HG03097 (cell line): ENCODE results near the gene OR4C6.

ENCODE experiments used
- ATAC-seq: cut with Tn5 transposase; IDR thresholded peaks from one replicate; pipeline ENCODE4 v1.9.1; 2021; ENCODE audit not compliant: unreplicated experiment, low FRiP score

Gene OR4C6

DNA sequence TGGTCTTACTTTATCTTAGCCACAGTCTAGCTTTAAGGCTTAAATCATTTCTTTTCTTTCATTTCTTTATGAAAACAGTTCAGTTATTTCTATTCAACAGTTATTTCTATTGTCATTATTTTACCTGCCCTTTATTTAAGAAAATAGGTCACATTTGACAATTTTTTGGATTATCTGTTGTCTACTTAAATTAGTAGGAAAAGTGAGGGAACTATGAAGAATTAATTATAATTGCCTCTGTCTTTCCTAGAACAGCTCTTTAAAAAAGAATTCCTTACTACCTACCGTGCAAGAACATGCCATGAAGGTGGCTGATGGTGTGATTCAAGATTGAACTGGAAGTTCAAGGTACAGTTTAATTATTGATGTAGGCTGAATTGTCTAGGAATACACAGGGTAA is at the start of gene OR4C6:
Gene OR4C6 (plus strand): TSS at position 301 of the 400 bp plus-strand sequence. CDS start 2,966 bp downstream, outside the sequence.
- no peak for ATAC-seq

DNA sequence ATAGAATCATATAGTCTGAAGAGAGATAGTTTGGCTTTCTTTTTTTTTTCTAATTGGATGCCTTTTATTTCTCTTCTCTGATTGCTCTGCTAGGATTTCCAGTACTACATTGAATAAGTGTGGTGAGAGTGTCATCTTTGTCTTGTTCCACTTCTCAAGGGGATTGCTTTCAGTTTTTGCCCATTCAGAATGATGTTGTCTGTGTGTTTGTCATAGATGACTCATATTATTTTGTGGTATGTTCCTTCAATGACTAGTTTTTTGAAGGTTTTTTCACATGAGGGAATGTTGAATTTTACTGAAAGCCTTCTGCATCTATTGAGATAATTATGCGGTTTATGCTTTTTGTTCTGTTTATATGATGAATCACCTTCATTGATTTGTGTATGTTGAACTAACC is 37.5 kb upstream of the OR4C6 start:
- no peak for ATAC-seq

DNA sequence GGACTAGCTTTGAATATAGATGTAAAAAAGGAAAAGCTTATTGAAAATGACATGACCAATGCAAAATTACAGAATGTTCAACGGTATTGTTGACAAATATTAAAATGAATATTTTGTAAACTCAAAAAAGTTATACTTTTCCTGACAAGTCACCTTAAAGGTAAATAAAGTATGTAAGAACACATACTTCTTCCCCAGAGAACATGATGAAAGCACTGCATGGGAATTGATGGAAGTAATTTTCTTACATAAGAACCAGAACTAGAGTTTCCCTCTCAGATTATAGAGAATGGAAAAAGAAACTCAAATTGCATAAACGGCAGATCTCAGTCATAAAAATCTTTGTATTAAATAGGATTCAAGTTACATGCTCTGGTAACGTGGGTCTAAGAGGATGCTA is 27.2 kb upstream of the OR4C6 start, which contains the start of gene OR4P4:
Gene OR4P4 (plus strand): TSS at position 301 of the 400 bp plus-strand sequence.
- no peak for ATAC-seq

DNA sequence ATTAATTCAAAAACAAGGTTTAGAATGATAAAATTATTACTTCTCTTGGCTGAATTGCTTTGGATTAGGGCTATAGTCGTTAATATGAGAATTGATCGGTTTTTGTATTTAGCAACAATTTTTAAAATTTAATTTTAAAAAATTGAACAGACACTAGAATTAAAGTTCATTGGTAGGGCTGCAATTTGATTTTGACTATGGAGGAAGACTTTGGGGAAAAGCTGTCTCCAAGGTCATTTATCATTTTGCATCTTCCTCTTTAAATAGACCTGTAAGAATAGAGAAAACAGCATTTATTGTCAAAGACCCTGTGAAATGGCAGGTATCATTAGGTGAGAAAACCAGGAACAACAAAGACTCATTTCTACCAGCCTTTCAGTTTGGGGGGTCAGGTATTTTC is 14.0 kb upstream of the OR4C6 start, which contains the start of gene OR4S2:
Gene OR4S2 (plus strand): TSS at position 301 of the 400 bp plus-strand sequence. CDS start 2,577 bp downstream, outside the sequence.
- ATAC-seq, result no peak

DNA sequence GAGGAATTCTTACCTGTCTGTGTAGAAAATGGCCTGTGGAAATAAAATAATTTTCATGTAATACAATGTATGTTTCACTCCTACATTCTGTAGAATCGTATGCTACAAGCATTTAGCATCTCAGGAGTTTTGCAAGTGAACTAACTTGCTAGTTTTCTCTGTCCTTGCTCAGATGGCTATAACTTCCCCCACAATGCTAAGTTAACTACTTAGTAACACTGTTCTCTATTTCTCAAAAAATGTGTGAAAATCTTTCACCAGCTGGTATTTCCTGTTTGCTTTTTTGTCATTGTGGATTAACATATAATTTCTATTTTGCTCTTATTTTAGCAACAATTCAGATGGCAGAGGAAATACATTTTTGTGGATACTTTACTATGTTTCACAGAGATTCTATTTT is 9.4 kb upstream of the OR4C6 start:
- ATAC-seq, result no peak

DNA sequence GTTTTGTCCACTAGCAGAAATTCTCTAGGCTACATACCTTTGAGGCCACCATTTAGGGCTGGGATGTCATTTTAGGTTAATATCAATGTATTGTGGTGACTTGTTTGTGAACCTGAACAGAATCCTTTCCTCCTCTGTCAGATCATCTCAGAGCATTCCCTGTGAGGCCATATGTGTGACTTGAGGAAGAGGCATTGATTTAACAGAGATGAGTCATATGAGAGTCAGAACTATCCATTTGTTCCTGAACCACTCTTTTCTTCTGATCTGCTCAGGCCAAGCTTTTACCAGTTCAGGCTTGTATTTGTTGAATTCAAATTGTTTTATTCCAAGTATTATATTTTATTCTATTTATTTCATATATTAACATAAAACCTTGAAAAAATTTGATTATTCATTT is 6.9 kb upstream of the OR4C6 start:
- ATAC-seq, result no peak

DNA sequence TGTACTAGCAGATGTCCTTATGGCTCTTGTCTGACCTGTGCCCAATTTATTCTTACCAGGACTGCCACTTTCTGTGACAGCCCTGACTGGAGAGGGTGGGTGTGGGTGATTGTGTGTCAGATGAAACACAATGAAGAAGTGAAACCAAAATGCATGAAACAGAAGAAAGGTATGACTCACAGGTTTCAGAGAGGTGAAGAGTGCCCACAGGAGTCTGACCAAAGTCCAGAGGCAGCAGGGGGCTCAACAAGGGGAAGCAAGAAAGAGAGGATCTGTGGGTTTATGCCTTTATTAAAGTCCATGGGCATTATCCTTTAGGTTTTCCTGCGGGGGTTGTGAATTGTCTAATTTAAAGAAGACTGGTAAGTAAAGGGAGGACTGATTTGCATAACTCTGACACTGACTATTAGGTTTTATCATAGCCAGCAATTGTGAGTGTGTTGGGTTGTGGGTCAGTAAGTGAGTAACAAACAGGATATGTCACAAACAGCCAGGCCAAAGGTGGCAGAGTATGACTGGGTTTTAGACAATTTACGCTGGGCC is 3.9 kb upstream of the OR4C6 start:
- peak; percentile 98 for ATAC-seq

DNA sequence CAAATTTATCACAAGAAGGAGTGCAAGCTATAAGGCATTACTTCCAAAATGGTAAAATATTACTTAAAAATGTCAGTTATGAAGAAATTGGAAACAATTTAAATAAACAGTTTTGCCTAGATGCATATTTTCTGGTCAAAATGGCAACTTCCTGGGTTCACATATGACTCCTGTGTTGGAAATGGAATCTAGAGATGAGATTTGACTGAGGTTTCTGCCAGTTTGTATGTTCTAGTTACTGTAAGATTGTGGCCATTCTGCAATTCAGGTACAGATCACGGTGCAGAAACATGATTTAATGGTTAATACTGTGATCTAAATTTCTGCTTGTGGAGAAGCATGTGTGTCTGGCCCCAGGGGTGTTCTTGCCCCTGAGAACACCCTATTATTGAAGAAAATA is 3.4 kb upstream of the OR4C6 start:
- peak; percentile 37 for ATAC-seq

DNA sequence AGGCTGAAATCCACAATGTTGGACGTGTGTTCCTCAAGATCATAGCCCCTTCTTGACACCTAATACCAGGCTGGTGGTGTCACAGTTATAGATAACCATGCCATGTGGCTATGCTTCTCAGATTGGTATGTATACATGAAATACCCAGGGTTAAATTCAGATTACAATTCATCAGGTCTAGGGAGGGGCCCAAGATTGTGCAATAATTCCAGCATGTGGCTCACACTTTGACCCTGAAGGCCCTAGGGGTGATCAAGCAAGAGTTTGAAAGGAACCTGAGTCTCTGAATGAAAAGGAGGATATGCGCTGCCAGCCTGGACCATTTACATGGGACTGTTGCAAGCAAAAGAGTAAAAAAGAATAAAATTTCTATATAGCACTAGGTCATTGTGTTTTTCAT is 7.4 kb downstream of the OR4C6 start:
- ATAC-seq, result no peak

DNA sequence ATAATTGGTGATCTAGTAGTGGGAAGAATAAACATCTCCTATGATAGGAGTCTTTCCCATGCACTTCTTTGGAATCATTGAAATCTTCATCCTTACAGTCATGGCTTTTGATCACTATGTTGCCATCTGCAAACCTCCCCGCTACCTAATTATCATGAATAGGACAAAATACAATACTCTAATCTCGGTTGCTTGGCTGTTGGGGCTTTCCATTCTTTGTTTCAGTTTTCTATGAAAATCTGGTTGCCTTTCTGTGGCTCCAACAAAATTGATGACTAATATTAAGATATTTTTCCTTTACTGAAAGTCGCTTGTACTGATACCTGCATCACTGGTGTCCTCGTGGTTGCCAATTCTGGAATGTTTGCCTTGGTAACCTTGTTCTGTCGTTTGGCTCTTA is 11.9 kb downstream of the OR4C6 start:
- ATAC-seq, result no peak

DNA sequence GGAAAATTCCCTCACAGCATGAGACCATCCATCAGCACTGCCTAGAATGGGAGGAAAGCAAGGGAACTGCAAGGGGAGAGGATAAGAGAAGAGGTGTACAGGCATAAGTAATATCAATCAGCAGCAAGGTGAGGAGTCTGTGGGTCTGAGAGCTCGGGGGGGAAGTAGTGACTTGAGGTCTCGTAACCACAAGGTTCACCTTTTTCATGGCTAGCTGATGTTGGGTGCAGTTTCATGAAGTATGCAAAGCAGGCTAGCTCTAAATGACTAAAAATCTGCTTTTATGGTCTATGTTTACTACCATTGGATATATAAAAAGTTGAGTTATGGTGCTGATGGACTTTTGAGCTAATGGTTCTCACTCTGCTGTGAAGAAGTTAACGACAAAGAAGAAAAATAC is 35.8 kb downstream of the OR4C6 start:
- no peak for ATAC-seq

DNA sequence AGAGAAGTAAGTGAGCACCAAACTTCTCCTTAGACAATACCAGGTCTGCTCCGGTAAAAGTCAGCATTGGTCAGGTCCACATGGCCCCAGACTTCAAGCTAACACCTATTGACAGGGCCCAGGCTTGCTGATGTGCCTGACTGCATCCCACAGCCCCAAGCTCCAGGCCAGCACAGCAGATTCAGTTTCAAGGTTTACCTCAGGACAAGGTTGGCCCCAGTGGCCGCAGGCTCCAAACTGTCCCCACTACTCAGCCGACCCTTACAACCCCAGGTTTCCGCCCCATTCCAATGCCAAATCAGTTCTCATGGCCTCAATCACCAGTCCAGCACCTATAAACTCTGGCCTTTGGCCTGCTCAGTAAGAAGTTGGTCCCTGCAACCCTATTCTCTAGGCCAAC is 39.4 kb downstream of the OR4C6 start:
- ATAC-seq, result no peak

DNA sequence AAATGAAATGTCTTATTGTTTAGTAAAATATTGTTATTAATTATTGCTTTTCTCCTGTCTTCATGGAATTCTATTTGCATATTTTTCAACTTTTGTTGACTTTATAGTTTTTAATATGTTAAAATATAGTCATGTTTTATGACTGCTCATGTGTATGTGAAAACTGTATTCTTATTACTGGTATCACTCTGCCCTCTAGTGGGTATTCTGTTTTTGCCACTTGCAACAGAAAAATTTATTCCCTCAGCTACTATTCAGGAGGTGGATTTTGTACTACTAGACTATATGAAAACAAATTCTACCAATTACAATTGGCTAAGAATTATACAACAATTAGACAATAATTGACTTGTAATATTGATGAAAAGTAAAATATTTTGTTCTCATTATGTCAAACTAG is 45.0 kb downstream of the OR4C6 start:
- no peak for ATAC-seq

DNA sequence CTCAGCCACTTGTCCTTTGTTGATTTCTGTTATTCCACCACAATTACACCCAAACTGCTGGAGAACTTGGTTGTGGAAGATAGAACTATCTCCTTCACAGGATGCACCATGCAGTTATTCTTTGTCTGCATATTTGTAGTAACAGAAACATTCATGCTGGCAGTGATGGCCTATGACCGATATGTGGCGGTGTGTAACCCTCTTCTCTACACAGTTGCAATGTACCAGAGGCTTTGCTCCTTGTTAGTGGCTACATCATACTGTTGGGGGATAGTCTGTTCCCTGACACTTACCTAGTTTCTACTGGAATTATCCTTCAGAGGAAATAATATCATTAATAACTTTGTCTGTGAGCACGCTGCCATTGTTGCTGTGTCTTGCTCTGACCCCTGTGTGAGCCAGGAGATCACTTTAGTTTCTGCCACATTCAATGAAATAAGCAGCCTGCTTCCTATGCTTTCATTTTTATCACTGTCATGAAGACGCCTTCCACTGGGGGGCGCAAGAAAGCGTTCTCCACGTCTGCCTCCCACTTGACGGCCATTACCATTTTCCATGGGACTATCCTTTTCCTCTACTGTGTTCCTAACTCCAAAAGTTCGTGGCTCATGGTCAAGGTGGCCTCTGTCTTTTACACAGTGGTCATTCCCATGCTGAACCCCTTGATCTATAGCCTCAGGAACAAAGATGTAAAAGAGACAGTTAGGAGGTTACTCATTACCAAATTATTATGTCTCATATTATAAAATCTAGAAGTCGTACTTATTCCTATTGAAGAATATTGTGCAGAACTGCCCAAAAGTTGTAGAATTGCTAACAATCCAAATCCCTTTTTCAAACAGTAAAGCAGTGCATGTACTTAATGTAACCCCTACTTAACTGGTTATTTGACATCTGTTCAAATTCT is 53.2 kb downstream of the OR4C6 start:
- ATAC-seq, result no peak
